Tibial artery (tissue), 4 donors: Measurements from ENCODE around the gene MRPS25.

Source experiments
- DNase-seq, 2 donors: peaks; one replicate each; pipeline ENCODE4 v3.0.0-alpha.2; 2019
- H3K27ac ChIP-seq, 2 donors: fragments of 200-600 bp; sonication (generic) in 1 of 2; 1 replicate in 1 of 2; 2 replicates in 1 of 2; pipeline ENCODE4 v1.5.1; 2018 to 2019; ENCODE audit warnings: mild to moderate bottlenecking in 1 of 2
- H3K27me3 ChIP-seq, 2 donors: fragments of 200-600 bp; sonication (generic) in 1 of 2; one replicate each; pipeline versions ENCODE4 v1.5.1 to v1.6.0; 2016 to 2019
- H3K36me3 ChIP-seq, 3 donors: fragments of 200-600 bp; sonication (generic) in 2 of 3; one replicate each; pipeline ENCODE4 v1.5.1; 2016 to 2019; ENCODE audit warnings: mild to moderate bottlenecking in 2 of 3
- H3K4me1 ChIP-seq, 4 donors: fragments of 200-600 bp; sonication (generic) in 2 of 4; 1 replicate in 3 of 4; 2 replicates in 1 of 4; pipeline ENCODE4 v1.5.1; 2016 to 2019
- H3K4me3 ChIP-seq, 2 donors: fragments of 200-600 bp; sonication (generic) in 1 of 2; 1 replicate in 1 of 2; 2 replicates in 1 of 2; pipeline ENCODE4 v1.5.1; 2018 to 2019; ENCODE audit warnings: mild to moderate bottlenecking in 2 of 2
- H3K9me3 ChIP-seq, 3 donors: fragments of 200-600 bp; sonication (generic) in 1 of 3; one replicate each; pipeline ENCODE4 v1.5.1; 2016 to 2019
- intact Hi-C: fragments of 100-400 bp; cut with DNase I; formaldehyde crosslinking; loops from one replicate; pipeline ENCODE4 v1.15.0; 2023; ENCODE audit warnings: low total_unique reads
- TF ChIP-seq, protein P1 (sequence below), 2 experiments: fragments of 200-600 bp in 1 of 2; fragments of 450-650 bp in 1 of 2; IDR thresholded peaks; one replicate each; pipeline ENCODE4 v1.5.1; 2017 to 2019; ENCODE audit warnings: antibody characterized with exemption in 2 of 2, mild to moderate bottlenecking in 1 of 2, moderate library complexity in 1 of 2

Gene MRPS25

DNA sequence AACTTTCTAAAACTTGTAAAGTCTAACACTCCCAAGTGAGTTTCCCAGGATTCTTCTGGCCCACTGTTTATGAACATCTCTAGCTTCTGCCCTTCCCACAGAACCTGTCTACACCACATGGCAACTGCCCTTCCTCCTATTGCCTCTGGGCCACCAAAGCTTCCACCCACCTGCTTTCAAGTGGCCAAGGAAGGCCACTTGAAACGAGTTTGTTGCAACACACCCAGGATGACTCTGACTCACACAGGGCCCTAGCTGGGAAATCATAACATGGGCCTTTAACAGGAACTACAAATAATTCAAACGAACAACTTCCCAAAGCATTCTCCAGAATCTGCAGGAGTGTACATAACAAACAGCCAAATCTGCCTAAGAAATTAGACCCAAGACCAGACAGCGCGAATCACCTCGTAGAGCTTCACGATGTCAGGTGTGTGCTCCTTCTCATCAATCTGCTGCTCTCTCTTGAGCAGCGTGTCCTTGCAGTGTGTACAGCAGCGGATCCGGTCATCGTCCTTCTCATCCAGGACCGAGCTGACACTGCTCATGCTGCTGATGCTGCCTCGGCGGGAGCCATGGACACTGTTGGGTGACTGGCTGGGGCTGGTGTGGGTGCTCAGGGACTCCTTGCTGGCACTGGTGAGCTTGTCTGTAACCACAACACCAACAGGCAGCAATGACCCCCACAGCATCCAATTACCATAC lies 17.0 kb upstream of the MRPS25 start:
- Histone ChIP-seq H3K27ac (no peak overlapping the region), H3K4me3 (no peak overlapping the region), H3K36me3 (peaks cover 82 to 97% (median 87%) of the 10 kb centered on the region in 3 donors), H3K9me3 (no peaks in the 10 kb centered on the region), H3K27me3 (no peaks in the 10 kb centered on the region), H3K4me1 (no peaks in the 10 kb centered on the region)
- intact Hi-C loops: no loop called here
- TF ChIP-seq, protein P1, sequence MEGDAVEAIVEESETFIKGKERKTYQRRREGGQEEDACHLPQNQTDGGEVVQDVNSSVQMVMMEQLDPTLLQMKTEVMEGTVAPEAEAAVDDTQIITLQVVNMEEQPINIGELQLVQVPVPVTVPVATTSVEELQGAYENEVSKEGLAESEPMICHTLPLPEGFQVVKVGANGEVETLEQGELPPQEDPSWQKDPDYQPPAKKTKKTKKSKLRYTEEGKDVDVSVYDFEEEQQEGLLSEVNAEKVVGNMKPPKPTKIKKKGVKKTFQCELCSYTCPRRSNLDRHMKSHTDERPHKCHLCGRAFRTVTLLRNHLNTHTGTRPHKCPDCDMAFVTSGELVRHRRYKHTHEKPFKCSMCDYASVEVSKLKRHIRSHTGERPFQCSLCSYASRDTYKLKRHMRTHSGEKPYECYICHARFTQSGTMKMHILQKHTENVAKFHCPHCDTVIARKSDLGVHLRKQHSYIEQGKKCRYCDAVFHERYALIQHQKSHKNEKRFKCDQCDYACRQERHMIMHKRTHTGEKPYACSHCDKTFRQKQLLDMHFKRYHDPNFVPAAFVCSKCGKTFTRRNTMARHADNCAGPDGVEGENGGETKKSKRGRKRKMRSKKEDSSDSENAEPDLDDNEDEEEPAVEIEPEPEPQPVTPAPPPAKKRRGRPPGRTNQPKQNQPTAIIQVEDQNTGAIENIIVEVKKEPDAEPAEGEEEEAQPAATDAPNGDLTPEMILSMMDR (IDR thresholded peaks at IDR 0.05): no peak
- no peak for DNase-seq

DNA sequence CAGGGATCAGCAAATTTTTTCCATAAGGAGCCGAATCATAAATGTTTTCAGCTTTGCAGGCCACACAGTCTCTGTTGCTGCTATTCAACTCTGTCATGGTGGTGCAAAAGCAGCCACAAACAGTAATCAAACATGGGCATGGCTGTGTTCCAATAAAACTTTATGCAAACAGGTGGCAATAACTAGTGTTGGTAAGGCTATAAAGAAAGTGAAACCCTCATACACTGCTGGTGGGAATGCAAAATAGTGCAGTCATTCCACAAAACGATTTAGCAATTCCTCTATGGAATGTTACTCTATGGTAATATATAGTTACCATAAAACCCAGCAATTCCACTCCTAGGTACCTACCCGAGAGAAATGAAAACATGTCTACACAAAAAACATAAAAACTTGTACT lies 14.0 kb upstream of the MRPS25 start:
- TF ChIP-seq, protein P1 (IDR thresholded peaks at IDR 0.05): no peak
- H3K27me3 ChIP-seq: no peaks in the 10 kb centered on the region
- H3K9me3 ChIP-seq: no peaks in the 10 kb centered on the region
- no peaks in the 10 kb centered on the region for H3K4me1 ChIP-seq
- peaks cover 92 to 98% (median 97%) of the 10 kb centered on the region in 3 donors for H3K36me3 ChIP-seq
- intact Hi-C loops: no loop called here
- no peak overlapping the region for H3K27ac ChIP-seq
- no peak for DNase-seq
- H3K4me3 ChIP-seq: no peak overlapping the region

DNA sequence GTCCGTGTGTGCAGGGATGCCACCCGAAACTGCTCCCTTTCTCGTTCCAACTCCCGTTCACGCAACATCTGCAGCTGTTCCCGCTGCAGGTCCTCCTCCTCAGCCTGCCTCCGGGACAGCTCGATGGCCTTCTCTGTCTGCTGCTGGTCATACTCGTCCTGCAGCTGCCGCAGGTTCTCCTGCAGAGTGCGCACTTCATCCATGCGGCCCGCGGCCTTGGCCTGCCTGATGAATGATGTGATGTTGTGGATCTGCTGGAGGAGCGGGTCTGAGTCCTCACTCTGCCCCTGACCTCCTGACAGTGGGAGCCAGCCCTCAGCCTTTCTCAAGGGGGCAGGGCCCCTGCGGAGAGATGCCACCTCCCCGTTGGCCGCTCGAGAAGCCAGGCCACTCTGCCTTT lies 9.4 kb upstream of the MRPS25 start:
- peaks cover 80 to 89% (median 87%) of the 10 kb centered on the region in 3 donors for H3K36me3 ChIP-seq
- intact Hi-C loops: no loop called here
- H3K4me1 ChIP-seq: no peaks in the 10 kb centered on the region
- DNase-seq: no peak
- no peaks in the 10 kb centered on the region for H3K27me3 ChIP-seq
- no peak overlapping the region for H3K27ac ChIP-seq
- no peak overlapping the region for H3K4me3 ChIP-seq
- H3K9me3 ChIP-seq: no peaks in the 10 kb centered on the region
- TF ChIP-seq, protein P1 (IDR thresholded peaks at IDR 0.05): no peak

DNA sequence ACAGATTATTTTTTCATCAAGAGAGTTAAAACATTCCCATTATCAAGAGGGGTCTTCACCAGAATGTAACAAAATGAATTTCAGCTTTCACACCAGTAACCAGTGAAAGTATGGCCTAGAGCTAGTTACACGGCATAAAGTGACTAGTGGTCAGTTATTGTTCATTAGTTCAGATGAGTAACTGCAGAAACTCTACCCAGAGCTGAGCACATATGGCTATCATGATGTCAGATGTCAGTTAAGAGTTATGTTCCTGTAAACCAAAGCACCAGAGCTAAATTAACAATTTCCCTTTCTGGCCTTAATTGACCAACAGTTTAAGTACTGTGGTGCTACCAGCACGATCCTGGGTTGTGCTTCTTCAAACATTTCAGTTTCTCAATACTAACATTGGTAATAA lies 6.6 kb upstream of the MRPS25 start:
- H3K27ac ChIP-seq: no peak overlapping the region
- no peaks in the 10 kb centered on the region for H3K27me3 ChIP-seq
- H3K36me3 ChIP-seq: peaks cover 59 to 69% (median 64%) of the 10 kb centered on the region in 3 donors
- no peaks in the 10 kb centered on the region for H3K4me1 ChIP-seq
- no peak for DNase-seq
- intact Hi-C loops: no loop called here
- no peak overlapping the region for H3K4me3 ChIP-seq
- TF ChIP-seq, protein P1 (IDR thresholded peaks at IDR 0.05): no peak
- H3K9me3 ChIP-seq: no peaks in the 10 kb centered on the region

DNA sequence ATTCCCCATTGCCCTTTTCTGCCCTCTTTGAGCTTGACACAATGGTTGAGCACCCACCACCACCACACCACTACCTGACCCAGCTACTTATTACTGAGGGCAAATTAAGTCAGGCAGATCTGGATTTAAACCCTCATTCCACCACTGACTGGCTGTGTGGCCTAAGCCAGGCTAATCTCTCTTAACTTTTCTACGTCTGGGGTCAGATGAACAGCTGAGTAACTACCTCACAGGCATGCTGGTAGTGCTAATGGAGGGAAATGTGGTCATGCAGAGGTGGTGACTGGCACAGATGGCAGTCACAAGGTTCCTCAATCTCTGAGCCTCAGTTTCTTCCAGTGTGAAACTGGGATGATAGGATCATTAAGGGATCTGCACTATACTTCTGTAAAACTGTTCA lies 4.3 kb upstream of the MRPS25 start:
- H3K36me3 ChIP-seq: peaks cover 36 to 46% (median 42%) of the 10 kb centered on the region in 3 donors
- no peak for DNase-seq
- H3K4me3 ChIP-seq: no peak overlapping the region
- no peaks in the 10 kb centered on the region for H3K27me3 ChIP-seq
- H3K27ac ChIP-seq: no peak overlapping the region
- intact Hi-C loops: no loop called here
- peaks cover 0 to 6% (median under 1%) of the 10 kb centered on the region in 4 donors for H3K4me1 ChIP-seq
- TF ChIP-seq, protein P1 (IDR thresholded peaks at IDR 0.05): no peak
- H3K9me3 ChIP-seq: no peaks in the 10 kb centered on the region
